Caco-2 (cell line): ENCODE measurements around the gene FAM13B. TPM values are rescaled to one million over a fixed set of nuclear protein-coding genes. Genes with fewer than 3 reads are reported as not detected.
A peak's percentile ranks its signal among the peaks of the same experiment; 100 is the strongest.
"Not testable (repeated sequence)": the region's sequence is repeated elsewhere in the genome, so short reads cannot be mapped to it uniquely, and the experiment has no call there.

Experiments used
- BruUV-seq: library from RNA; stranded (reverse); fragments of 400-500 nt; replicated peaks from 2 replicates; lab custom pipeline; 2021; lab: Mats Ljungman, UMichigan
- CTCF ChIA-PET: fragments of 300-600 bp; sonication (Branson Sonifier 250); formaldehyde crosslinking; loops from one replicate; lab custom pipeline; 2022; ENCODE audit warnings: antibody characterized with exemption; lab: Charles Lee
- POLR2A ChIA-PET: fragments of 300-600 bp; sonication (Branson Sonifier 250); formaldehyde crosslinking; loops from one replicate; lab custom pipeline; 2022; ENCODE audit warnings: antibody characterized with exemption; lab: Charles Lee
- DNase-seq, 2 experiments: peaks; one replicate each; pipeline versions ENCODE4 v3.0.0 to v3.0.0-alpha.2; 2020 to 2022
- H3K27me3 ChIP-seq: replicated peaks from 2 replicates; pipeline ENCODE4 v1.6.0; 2011; ENCODE audit warnings: low read length; ENCODE audit not compliant: control insufficient read depth, insufficient read depth
- H3K36me3 ChIP-seq: 2 replicates; pipeline ENCODE4 v1.5.1; 2011; ENCODE audit warnings: low read length; ENCODE audit not compliant: control insufficient read depth, insufficient read depth
- H3K4me1 ChIP-seq: fragments of 250-450 bp; sonication (Bioruptor Pico); 2 replicates; pipeline ENCODE4 v1.5.1; 2020; ENCODE audit warnings: mild to moderate bottlenecking
- H3K4me3 ChIP-seq: 2 replicates; pipeline ENCODE4 v1.5.1; 2011; ENCODE audit warnings: low read depth, mild to moderate bottlenecking, control low read depth, low read length
- H3K9me3 ChIP-seq: fragments of 250-450 bp; sonication (Bioruptor Pico); 2 replicates; pipeline ENCODE4 v1.5.1; 2020; ENCODE audit warnings: mild to moderate bottlenecking, moderate library complexity
- H3K27ac Mint-ChIP-seq: one replicate; pipeline ENCODE4 v1.8.0; 2022; ENCODE audit warnings: mixed read lengths; ENCODE audit not compliant: unreplicated experiment
- H3K27me3 Mint-ChIP-seq: one replicate; pipeline ENCODE4 v1.8.0; 2022; ENCODE audit warnings: mixed read lengths; ENCODE audit not compliant: insufficient read depth, unreplicated experiment
- H3K36me3 Mint-ChIP-seq: one replicate; pipeline ENCODE4 v1.8.0; 2022; ENCODE audit warnings: mild to moderate bottlenecking, mixed read lengths; ENCODE audit not compliant: insufficient read depth, unreplicated experiment
- H3K4me1 Mint-ChIP-seq: one replicate; pipeline ENCODE4 v1.8.0; 2022; ENCODE audit warnings: low read depth, mixed read lengths; ENCODE audit not compliant: unreplicated experiment
- H3K4me3 Mint-ChIP-seq: one replicate; pipeline ENCODE4 v1.8.0; 2022; ENCODE audit warnings: mild to moderate bottlenecking, moderate library complexity, mixed read lengths; ENCODE audit not compliant: unreplicated experiment
- H3K9me3 Mint-ChIP-seq: one replicate; pipeline ENCODE4 v1.8.0; 2022; ENCODE audit warnings: mixed read lengths; ENCODE audit not compliant: unreplicated experiment
- intact Hi-C: fragments of 100-400 bp; cut with micrococcal nuclease; formaldehyde crosslinking; loops from one replicate; pipeline ENCODE4 v1.10.0; 2022; ENCODE audit not compliant: unreplicated experiment
- total RNA-seq: library from RNA; stranded (reverse); gene quantifications from 2 replicates; pipeline ENCODE4 v1.2.3, GENCODE V29; 2022
- TF ChIP-seq, protein P1 (sequence below), 2 experiments: fragments of 200-600 bp in 1 of 2; IDR thresholded peaks; 1 replicate in 1 of 2; 2 replicates in 1 of 2; pipeline versions ENCODE4 v1.5.1 to v1.8.0; 2011 to 2022; ENCODE audit warnings: antibody characterized with exemption in 1 of 2, control low read depth in 1 of 2, inconsistent platforms in 1 of 2, low read depth in 1 of 2, low read length in 1 of 2, mild to moderate bottlenecking in 1 of 2, moderate library complexity in 1 of 2; ENCODE audit not compliant: insufficient read depth in 1 of 2, severe bottlenecking in 1 of 2, unreplicated experiment in 1 of 2

FAM13B gene
- total RNA-seq, 1 experiment from 2014 or later, result 55.8 TPM

DNA sequence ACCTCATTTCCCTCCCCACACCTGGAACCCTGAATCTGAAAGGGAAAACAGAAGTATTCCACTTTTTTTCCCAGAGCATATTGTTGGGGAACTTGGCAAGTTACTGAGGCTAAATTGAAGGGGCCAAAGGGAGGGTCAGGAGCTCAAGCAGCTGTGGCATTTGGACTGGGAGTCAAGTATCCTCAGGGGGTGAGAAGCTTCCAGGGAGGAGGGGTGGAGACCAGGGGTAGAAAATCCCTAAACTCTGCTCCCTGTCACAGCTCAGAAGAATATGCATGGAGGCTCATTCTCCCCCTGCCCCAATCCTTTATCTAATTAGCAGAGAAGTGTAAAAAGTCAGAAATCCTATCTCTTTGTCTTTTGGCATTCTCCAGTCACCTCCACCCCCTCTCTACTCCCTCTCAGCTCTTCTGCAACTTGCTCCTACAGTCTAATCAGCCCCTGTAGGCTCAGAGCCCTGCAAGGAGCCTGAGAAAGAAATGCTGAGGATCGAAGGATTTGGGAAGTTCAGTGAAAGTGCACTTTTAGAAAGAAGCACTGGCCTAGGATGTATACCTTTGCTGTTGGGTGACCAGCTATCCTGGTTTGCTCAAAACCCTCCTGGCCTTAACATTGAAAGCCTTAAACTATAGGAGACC lies 45.2 kb upstream of the FAM13B start:
- DNase-seq, result no peak
- Mint-ChIP-seq H3K9me3 (no peaks in the 10 kb centered on the region), H3K4me3 (no peak overlapping the region), H3K36me3 (no peaks in the 10 kb centered on the region), H3K27me3 (no peaks in the 10 kb centered on the region), H3K4me1 (peaks cover 16% of the 10 kb centered on the region), H3K27ac (no peak overlapping the region)
- TF ChIP-seq, protein P1, sequence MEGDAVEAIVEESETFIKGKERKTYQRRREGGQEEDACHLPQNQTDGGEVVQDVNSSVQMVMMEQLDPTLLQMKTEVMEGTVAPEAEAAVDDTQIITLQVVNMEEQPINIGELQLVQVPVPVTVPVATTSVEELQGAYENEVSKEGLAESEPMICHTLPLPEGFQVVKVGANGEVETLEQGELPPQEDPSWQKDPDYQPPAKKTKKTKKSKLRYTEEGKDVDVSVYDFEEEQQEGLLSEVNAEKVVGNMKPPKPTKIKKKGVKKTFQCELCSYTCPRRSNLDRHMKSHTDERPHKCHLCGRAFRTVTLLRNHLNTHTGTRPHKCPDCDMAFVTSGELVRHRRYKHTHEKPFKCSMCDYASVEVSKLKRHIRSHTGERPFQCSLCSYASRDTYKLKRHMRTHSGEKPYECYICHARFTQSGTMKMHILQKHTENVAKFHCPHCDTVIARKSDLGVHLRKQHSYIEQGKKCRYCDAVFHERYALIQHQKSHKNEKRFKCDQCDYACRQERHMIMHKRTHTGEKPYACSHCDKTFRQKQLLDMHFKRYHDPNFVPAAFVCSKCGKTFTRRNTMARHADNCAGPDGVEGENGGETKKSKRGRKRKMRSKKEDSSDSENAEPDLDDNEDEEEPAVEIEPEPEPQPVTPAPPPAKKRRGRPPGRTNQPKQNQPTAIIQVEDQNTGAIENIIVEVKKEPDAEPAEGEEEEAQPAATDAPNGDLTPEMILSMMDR (IDR thresholded peaks at IDR 0.05; ENCODE audit: insufficient read depth in 1 of 2, low read depth in 1 of 2, low read length in 1 of 2, severe bottlenecking in 1 of 2, unreplicated experiment in 1 of 2), result no peak
- ChIA-PET POLR2A (interaction anchor here (0.5 kb wide), 1 partner anchor 254 kb away, joined by 3 read pairs; the partner anchor contains the start of gene CDC25C), CTCF (interaction anchor here (2.0 to 2.7 kb wide), 3 partner anchors 13 to 55 kb away, joined by 8 to 24 read pairs (median 8); no protein-coding TSS in a partner anchor)
- no peaks in the 10 kb centered on the region for H3K9me3 ChIP-seq
- H3K4me1 ChIP-seq, result peaks cover 21% of the 10 kb centered on the region
- H3K4me3 ChIP-seq, result no peak overlapping the region
- H3K36me3 ChIP-seq, result no peaks in the 10 kb centered on the region
- no peaks in the 10 kb centered on the region for H3K27me3 ChIP-seq
- intact Hi-C loops, result no loop called here
- no TSS peak for BruUV-seq

DNA sequence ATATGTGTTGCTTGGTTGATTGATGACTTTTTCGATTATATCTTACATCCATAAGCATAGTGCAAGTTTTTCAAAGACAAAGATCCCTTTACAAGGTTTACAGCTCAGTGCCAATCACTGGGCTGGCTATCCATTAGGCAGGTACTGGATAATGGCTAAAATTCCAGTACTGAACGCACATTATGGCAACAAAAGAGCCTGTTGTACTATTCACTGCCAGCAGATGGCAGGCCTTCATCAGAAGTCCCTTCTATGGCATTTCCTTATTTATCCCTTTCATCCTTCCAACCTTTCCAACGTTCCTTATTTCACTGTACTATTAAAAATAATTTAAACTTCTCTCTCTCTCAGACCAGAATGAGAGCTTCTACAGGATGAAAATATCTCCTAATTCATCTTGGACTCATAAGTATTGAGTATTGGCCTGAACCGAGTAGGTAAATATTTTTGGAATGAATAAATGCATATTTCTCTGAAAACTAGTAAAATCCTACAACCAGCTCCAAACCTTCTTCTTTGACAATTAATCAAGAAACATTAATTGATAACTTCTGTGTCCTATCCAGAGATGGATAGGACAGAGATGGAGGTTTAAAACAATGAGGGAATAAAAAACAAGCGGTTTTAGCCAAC lies 44.3 kb upstream of the FAM13B start:
- Histone ChIP-seq H3K4me1 (peaks cover 21% of the 10 kb centered on the region), H3K36me3 (no peaks in the 10 kb centered on the region), H3K27me3 (no peaks in the 10 kb centered on the region), H3K4me3 (no peak overlapping the region), H3K9me3 (no peaks in the 10 kb centered on the region)
- POLR2A ChIA-PET, result interaction anchor here (0.6 kb wide), 1 partner anchor 69 kb away, joined by 8 read pairs; no protein-coding TSS in a partner anchor
- Mint-ChIP-seq H3K4me3 (no peak overlapping the region), H3K27me3 (no peaks in the 10 kb centered on the region), H3K36me3 (no peaks in the 10 kb centered on the region), H3K4me1 (peaks cover 16% of the 10 kb centered on the region), H3K9me3 (no peaks in the 10 kb centered on the region), H3K27ac (no peak overlapping the region)
- TF ChIP-seq, protein P1 (IDR thresholded peaks at IDR 0.05; ENCODE audit: insufficient read depth in 1 of 2, low read depth in 1 of 2, low read length in 1 of 2, severe bottlenecking in 1 of 2, unreplicated experiment in 1 of 2), result peak; percentile 79 to 88
- CTCF ChIA-PET, result interaction anchor here (0.6 to 2.7 kb wide), 6 partner anchors 12 to 77 kb away, joined by 3 to 24 read pairs (median 6); no protein-coding TSS in a partner anchor
- no TSS peak for BruUV-seq
- intact Hi-C loops, result loop anchor here (1.0 kb wide), 3 partner anchors 18 to 56 kb away; no protein-coding TSS in a partner anchor
- peak; percentile 67 to 75 for DNase-seq

DNA sequence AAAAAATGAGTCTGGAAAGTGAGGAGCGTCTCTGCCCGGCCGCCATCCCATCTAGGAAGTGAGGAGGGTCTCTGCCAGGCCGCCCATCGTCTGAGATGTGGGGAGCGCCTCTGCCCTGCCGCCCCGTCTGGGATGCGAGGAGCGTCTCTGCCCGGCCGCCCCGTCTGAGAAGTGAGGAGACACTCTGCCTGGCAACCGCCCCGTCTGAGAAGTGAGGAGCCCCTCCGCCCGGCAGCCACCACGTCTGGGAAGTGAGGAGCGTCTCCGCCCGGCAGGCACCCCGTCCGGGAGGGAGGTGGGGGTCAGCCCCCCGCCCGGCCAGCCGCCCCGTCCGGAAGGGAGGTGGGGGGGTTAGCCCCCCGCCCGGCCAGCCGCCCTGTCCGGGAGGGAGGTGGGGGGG lies 37.1 kb upstream of the FAM13B start:
- H3K9me3 Mint-ChIP-seq, BruUV-seq, intact Hi-C loops, H3K9me3 ChIP-seq, H3K4me3 ChIP-seq, POLR2A ChIA-PET, H3K27me3 Mint-ChIP-seq, H3K36me3 Mint-ChIP-seq, H3K4me1 Mint-ChIP-seq, H3K27me3 ChIP-seq, H3K4me3 Mint-ChIP-seq, DNase-seq, H3K36me3 ChIP-seq, H3K4me1 ChIP-seq: not testable (repeated sequence)
- CTCF ChIA-PET, result interaction anchor here (1.2 to 1.9 kb wide), 2 partner anchors 12 to 34 kb away, joined by 3 to 21 read pairs; no protein-coding TSS in a partner anchor
- H3K27ac Mint-ChIP-seq, result peak overlapping the region; percentile 57
